ENCODE measurements around the gene SPSB4.

Gene SPSB4

DNA sequence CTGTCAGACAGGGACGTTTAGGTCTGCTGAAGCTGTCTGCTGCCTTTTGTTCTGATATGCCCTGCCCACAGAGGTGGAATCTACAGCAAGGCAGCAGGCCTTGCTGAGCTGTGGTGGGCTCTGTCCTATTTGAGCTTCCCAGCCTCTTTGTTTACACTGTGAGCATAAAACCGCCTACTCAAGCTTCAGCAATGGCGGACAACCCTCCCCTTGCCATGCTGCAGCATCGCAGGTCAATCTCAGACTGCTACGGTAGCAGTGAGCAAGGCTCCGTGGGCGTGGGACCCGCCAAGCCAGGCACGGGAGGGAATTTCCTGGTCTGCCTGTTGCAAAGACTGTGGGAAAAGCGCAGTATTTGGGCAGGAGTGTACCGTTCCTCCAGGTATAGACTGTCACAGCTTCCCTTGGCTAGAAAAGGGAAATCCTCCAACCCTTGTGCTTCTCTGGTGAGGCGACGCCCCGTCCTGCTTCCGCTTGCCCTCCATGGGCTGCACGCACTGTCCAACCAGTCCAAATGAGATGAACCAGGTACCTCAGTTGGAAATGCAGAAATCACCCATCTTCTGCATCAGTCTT lies 71.4 kb downstream of the SPSB4 start:
- no peak for DNase-seq

DNA sequence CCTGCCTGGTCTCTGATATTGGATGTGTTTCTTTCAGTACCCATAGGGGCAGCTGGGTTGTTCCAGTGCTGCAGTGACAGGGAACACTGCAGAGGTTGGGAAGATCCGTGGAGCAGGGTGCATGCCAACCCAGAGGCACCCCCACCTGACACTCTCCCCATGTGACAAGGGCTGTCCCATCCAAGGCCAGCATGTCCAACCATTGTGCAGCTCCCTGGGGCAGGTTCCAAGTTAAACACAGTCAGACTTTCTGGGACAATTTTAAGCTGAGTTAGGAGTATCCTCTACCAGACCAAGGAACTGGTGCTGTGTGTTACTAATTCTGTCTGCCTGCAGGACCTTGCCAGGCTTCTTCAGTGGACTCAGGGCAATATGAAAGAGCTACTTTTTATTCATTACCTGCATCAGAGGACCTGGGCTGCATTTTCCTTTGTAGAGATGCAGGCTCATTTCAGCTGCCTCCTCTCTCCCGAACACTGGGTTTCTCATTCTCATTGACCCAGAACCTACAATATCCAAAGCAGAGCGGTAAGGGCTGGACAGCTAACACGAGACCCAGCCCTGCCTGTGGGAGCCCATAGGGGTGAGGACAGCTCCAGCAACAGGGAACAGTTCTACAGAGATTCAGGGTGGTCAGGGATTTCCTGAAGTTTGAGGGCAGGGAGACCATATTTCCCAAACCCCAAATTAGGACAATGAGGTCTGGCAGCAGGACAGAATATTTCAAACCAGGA lies 72.7 kb downstream of the SPSB4 start:
- DNase-seq, result no peak

DNA sequence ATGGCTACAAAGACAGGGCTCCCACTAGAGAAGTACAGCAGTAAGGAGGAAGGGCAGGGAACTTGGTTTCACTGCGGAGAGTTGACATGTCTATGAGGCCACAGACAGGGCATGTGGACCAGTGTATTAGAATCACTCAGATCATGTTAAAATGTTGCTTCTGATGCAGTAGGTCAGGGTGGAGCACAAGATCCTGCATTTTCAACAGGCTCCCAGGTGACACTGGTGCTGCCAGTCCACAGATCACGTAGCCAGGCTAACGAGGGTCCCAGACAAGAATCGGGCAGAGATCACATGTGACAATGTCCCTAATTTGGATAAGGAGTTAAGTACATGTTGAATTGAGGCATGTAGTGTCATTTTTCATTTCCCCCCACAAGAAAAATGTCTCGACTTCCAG lies 73.6 kb downstream of the SPSB4 start:
- no peak for DNase-seq

DNA sequence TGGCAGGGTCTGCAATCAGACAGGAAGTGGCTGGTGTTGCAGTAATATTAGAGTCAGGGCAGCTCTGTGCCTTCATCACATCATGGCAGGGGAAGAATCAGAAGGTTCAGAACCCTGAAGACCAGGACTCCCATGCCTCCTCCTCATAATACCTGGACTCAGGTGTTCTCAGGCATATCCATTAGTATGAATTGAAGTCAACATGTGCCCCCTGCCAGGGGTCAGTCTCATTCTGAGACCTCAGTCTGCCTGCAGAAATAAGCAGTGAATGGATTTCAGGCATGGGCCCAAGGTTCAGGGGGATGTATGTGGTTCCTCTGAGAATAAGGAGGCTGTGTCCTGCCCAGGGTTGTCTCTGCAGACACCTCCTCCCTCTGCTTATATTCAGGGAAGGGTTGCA lies 74.2 kb downstream of the SPSB4 start:
- DNase-seq, result no peak

DNA sequence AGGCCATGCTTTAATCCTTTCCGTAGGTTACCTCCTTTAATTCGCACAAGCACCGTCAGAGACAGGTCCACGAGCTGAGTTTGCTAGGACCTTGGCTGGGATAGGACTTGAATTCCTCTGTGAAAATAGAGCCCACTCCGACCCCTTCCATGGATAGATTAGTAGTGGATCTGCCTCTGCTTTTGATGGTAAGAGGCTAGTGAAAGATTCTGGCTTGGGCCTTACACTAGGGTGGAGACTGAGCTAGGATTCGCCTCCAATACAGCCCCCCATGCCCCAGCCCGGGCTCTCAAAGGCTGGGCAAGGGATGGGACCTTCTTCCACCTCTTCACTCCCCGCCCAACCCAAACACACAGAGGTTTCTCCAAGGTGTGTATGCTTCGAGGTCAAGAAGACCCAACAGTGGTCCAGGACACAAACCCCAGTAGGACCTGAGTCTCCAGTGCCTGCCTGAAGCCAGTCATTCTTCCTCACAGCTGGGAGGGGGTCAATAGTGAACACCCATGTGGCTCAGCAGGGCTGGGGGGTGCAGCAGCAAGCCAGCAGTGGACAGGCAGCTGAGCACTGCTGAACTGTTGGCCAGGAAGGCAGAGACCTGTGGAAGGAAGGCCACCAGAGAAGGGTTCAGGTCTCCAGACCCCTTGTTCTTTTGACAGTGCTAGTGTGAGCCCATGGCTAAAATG lies 75.7 kb downstream of the SPSB4 start:
- DNase-seq, result no peak

DNA sequence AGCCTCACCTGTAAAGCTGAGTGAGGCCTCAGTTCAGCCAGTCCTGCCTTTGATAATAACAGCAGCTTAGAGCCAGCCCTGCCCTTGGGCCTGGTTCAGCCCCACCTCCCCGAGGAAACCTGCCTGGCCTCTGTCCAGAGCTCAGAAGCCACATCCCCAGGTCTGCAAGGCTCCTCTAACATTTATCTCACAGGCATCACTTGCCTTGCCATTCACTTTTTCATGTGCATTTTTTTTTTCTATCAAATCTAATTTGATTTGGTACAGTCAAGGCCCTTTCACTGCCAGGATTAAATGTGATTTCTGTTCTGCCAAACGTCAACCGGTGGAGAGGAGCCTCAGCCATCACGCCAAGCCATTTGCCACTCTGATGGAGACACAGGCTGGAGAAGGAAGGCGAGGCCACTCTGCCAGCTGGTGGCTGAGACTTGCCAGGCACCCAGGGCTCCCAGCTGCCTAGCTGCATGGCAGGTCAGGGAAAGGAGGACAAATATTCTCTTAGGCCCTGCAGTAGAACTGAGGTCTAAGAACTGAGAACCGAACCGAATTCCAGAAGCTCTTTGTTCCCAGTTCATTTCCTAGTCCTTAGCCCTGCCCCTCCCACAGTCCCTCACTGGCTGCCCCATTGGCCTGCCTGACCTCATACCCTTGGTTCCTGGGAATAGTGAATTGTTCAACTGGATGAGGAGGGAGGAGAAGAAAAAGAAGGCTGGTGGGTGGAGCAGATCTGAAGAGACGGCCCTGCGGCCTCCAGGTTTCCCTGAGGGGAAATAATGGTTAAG lies 76.4 kb downstream of the SPSB4 start:
- DNase-seq, result no peak

DNA sequence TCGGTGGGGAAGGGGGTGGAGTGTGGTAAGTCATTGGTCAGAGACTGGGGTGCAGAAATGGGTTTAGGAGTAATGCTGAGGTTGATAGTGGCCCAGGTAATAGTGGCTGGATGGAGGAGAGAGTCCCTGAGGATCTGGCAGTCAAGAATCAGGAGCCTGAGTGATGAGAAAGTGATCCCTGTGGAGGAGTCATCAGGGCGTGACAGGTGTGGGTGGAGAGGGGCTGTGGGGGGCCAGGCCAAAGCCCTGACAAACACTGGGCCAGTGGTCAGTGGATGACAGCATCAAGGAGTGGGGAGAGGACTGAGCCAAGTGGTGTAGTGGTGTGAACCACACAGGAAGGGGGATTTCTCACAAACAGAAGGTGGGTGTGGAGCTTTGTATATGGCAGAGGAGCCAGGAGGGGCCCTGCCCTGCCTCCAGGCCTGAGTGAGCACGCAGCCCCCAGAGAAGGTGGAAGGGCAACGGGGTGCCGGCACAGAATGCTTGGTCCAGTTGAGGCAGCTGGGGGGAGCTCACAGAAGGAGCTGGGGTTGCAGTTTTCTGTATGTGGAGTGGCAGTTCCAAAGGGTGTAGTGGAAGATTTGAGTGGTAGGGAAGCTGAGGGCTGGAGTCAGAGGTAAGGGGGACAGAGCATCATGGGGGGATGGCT lies 77.1 kb downstream of the SPSB4 start:
- DNase-seq, result no peak

DNA sequence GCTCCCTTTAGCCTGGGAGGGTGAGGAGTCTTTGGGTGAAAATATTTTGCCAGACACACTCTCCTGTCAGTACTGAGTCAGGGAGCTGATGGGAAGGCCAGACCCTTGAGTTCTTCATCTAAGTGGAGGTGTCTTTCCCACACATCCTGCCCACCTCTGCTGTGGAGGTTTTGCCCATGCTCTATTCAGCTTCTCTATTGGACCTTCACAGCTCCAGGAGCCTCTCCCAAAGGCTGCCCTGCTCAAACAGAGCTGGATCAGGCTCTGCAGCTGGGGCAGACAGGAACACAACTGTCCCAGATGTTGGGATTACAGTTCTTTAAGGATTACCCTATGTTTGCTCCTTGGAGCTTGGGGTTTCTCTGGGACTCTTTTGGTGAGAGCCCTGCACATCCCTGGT lies 77.9 kb downstream of the SPSB4 start:
- DNase-seq, result no peak

DNA sequence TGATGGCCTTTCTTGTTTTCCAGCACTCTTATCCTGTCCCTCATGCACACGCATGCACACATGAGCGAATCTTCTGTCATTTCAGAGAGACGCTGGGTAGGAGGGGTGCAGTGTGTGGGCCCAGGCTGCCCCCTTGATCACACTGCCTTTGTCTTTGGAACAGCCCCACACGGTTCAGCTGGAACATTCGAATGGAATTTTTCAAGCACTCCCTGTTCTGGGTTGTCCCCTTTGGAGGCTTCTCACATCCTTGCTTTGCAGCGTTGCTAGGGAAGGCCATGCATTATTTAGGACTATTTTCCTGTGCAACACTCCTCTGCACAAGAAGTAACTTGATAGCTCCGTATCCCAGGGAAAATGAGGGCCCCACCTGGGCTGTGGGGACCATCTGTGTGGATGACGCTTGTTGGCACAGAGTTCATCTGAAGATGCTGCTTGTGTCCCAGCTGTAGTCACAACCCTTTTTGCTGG lies 78.4 kb downstream of the SPSB4 start:
- no peak for DNase-seq

DNA sequence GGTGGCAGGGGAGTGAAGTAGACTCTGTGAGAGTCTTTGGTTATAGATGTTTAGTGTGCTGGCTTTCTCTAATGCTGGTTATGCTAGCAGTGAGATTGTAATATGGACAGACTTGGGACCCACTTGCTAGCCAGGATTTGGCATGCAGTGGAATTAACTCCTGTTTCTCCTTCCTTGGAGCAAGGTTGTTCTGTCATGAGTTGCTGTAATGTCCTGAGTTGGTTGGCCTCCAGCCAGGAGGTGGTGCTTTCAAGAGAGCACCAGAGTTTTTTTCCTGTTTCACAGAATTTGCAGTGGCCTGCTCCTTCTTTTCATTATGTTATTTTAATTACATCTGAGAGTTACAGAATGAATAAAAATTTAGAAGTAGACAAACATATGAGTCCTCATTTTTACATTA lies 92.4 kb downstream of the SPSB4 start:
- no peak for DNase-seq

DNA sequence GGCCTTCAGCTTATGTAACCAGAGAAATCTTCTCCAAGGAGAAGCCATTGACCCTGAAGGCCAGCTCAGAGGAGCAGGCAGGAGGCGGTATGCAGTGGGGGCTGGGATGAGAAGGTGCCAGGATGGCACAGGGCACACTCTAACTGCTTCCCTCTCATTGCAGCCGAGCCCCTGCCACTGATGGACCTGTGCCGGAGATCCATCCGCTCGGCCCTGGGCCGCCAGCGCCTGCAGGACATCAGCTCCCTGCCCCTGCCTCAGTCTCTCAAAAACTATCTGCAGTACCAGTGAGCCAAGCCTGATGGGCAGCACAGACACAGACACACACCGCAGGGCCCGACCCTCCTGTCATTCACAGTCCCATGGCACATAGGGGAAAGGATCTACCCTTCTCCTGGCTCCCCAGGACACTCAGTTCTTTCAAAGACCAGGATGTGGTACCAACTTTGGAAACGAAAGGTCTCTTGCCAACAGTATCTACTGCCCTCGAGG lies 95.9 kb downstream of the SPSB4 start:
- DNase-seq, result no peak

DNA sequence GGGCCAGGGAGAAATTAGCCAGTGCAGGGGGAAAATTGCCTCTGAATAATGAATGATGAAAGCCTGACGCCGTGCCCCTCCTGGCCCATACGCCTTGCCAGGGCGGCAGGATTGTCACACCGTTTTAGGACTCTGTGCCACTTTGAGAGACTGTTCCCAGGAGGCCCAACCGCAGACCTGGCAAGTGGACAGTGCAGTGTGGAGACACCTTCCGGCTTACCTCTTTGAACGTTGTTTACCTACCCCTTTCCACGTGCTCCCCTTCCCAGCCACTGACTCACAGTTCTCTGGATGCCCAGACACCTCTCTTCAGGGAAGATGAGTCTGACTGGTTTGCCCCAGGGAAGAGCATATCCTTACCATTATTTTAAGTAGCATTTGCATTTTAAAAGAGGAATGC lies 96.5 kb downstream of the SPSB4 start:
- DNase-seq, result no peak

DNA sequence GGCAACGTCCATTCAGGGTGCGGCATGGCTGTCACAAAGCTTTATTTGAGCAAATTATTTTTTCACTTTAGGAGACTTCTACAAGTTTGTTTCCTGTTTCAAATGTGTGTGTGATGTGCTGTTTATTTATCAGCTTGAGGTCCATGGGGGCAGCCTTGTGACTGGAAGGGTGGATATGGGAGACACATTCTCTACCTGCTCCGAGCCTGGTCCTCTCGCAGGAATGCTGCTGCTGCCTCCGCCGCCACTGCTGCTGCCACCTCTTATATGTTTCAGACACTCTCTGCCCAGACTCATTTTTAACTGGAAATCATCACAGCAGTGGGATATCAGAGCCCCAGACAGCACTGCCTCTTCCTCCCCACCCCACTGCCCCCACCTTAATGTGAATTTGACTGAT lies 97.0 kb downstream of the SPSB4 start:
- no peak for DNase-seq

DNA sequence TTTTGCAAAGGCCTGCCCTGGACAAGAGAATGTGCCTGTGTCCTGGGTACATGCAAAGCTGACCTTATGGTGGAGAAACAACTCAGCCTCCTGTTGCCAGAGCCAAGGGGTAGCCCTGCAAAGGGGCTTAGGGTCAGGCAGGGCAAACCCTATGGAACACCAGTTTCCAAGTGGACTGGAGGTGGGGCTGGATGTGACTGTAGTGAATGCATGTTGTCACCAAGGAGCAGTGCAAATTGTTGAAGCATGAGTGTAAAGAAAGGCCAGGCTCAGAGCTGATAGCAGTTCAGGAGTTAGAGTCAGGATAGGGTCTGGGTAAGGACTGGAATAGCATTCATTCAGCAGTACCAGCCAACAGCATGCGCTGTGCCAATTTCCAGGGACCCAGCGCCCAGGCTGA lies 97.6 kb downstream of the SPSB4 start:
- DNase-seq, result no peak

DNA sequence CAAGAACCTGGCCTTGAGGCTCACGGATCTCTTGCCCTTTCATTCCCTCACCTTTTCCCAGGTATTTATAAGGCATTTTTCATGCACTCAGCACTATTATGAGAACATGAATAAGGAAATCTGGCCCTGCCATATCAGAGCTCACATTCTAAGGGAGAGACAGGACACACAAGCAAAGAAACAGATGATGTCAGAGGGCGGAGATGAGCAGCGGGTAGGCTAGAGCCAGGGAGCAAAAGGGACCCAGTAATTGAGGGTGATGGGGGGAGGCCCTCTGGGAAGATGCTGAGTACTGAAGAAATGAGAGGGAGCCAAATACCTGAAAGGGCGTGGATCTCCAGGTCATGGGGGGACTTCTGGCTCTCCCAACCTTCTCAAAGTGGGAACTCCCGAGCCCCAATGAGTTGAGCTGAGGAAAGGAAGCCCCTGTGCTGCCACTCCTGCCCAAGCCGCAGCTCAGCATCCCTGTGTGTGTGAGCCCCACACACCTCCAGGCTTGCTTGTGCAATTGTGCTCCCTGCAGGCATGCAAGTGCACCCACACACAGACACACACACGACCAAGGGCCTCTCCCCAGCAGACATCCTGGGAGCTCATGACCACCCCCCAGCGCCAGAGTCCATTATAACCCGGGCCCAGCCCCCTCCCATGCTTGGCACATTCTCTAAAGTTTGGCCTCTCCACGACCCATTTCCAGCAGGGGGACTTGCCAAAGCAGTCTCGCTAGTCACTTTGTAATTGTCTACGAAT lies 99.1 kb downstream of the SPSB4 start:
- no peak for DNase-seq

DNA sequence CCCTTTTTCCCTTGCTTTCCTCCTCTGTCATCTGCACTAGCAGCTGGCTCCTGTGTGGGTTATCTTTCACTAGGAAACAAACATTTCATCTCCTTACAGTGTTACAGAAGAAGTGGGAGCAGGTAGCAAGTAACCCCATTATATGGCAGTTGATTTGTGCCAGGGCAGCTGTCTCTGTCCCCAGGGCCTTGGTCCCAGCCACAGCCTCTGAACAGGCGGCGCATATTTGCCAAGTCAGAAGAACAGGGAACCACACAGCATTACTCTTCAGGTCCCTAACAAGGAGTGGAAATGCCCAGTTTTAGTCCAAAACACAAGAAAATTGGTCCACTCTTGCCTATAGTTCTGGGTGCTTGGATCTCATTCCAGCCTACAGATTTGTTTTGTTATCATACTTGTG lies 99.8 kb downstream of the SPSB4 start:
- no peak for DNase-seq

DNA sequence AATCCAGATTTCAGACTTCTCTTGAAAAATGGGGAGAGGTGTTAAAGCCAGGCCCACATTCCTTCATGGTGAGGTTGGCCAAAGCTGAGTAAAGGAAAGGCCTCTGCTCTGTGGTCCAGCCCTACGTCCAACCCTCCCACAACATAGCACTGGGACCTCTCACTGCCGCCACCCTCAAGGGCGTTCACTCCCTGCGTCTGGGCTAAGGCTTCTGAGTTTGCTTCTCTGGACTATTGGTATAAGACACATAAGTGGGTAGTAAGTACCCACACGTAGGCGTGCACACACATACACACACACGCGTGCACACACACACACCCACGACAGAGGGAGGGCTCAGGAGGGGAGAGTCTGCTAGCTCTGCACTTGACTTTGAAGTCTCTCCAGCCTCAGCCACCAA lies 100.3 kb downstream of the SPSB4 start:
- no peak for DNase-seq

DNA sequence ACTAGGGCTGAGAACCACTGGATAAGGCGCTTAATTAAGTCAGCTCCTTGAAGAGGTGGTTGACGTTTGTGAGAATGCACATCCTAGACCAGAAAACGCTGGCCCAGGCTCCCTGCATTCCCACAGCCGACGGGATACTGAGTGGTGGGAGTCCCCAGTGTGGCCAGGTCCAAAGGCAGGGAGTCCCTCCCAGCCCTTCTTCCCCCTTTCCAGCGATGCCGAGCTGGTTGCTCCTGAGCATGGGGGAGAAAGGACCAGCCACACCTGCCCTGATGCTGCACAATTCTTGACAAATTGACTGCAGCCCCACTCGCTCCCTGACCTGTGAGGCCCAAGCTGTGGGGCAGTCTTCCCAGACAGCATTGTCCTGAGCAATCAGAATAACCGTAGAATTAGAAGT lies 101.0 kb downstream of the SPSB4 start:
- DNase-seq, result no peak

DNA sequence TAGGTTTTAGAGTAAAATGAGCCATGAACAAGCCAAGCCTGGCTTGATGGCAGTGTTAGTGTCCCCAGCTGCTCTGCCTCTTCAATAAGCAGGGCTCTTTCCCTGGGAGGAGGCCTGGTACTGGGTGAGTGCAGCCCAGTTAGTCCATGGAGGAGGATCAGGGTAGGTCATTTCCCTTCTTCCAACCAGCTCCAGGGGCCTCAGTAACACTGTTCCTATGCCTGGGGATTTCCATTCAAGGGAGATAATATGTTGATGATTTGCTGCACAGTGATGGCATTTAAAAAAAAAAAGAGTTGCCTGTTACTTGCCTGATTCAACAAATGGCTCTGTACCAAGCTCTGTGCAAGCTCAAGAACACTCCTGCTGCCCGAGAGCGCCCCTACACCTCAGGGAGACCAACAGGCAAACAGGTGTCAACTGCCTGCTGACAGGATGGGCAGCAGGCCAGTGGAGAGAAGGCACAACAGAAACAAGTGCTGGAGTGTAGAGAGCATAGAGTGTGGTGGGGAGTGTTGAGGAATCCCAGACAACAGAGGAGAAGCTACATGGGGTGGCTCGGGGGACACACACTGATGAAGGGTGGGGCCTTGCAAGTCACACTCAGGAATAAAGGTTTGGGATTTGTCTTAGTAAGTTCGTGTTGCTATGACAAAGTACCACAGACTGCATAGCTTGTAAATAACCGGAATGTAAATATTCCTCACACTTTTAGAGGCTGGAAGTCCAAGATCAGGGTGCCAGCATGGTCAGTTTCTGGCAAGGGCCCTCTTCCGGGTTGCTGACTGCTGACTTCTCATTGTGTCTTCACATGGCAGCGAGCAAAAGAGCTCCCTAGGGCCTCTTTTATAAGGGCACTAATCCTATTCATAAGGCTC lies 101.9 kb downstream of the SPSB4 start:
- no peak for DNase-seq

DNA sequence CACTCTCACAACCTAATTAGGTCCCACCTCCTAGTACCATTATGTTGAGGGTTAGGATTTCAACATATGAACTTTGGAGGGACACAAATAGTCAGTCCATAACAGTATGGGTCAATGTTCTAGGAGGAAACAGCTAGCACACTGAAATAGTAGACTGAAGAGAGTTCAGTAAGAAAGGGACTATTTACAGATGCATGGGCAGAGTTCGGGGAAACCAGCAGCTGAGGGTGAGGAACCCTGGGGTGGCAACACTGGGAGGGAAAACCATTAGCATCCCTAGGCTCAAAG lies 102.5 kb downstream of the SPSB4 start:
- DNase-seq, result no peak

DNA sequence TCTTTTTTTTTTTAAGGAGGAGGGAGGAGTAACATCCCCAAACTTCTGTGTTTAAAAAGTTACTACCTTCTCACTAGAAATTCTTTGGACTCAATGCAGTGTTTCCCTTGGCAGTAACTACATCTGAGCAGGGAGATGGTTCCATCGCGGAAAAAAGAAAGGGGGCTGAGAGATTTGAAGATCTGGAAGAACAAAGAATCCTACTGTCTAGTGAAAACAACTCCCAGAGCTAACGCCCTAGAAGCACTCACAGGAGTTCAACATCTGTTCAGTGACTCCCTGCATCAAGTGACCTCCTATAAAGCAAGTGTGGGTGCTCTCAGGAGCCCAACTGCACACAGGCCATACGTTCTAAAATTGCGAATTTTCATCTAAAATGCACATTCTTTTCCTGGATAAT lies 113.7 kb downstream of the SPSB4 start:
- DNase-seq, result no peak
